Memory B cell (primary cell): ENCODE data around the gene PTGDR2.
"Not testable (repeated sequence)": the region's sequence is repeated elsewhere in the genome, so short reads cannot be mapped to it uniquely, and the experiment has no call there.

Experiments used
- ATAC-seq: fragments of 150-1000 bp; cut with Tn5 transposase; 2 replicates; pipeline ENCODE4 v1.10.0; 2021; ENCODE audit warnings: low read depth, mild to moderate bottlenecking, moderate library complexity
- DNase-seq, 2 donors: peaks; one replicate each; pipeline ENCODE4 v3.0.0; 2022; ENCODE audit warnings: low spot score in 2 of 2
- H3K27ac Mint-ChIP-seq: one replicate; pipeline ENCODE4 v1.8.0; 2022; ENCODE audit warnings: mild to moderate bottlenecking, moderate library complexity, mixed read lengths
- H3K27me3 Mint-ChIP-seq: one replicate; pipeline ENCODE4 v1.8.0; 2022; ENCODE audit warnings: mixed read lengths
- H3K36me3 Mint-ChIP-seq: one replicate; pipeline ENCODE4 v1.8.0; 2022; ENCODE audit warnings: mild to moderate bottlenecking, mixed read lengths
- H3K4me1 Mint-ChIP-seq: one replicate; pipeline ENCODE4 v1.8.0; 2022; ENCODE audit warnings: mixed read lengths
- H3K4me3 Mint-ChIP-seq: one replicate; pipeline ENCODE4 v1.8.0; 2022; ENCODE audit warnings: mild to moderate bottlenecking, moderate library complexity, mixed read lengths
- H3K9me3 Mint-ChIP-seq: one replicate; pipeline ENCODE4 v1.8.0; 2022; ENCODE audit warnings: mixed read lengths

Gene PTGDR2

DNA sequence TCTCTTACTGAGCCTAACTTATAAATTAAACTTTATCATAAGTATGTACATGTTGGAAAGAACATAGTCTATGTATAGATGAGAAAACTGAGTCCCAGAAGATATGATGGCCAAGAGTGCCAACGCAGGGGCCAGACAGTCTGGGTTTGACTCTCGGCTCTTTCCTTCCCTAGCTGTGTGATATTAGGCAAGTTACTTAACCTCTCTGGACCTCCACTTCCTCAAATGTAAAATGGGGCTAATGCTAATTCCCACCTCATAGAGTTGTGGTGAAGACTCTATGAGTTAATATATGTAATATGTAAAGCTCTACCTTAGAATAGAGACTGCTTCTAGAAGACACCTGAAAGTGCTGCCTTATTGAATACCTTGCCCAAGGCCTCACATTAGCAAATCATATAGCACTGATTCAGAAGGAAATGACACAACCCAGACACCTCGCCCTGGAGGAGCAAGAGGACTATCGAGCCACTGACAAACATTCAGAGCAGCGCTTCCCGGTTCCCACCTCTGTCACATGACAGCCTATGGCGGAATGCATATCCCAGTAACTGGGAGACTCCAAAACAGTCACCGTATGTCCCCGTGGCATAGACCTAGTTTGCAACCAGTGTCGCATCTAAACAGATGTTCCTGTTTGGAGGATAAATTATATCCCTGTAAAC is 25.1 kb downstream of the PTGDR2 start:
- ATAC-seq (peak; percentile 58), DNase-seq (no peak)
- H3K27ac Mint-ChIP-seq, result no peak overlapping the region
- peaks cover 4% of the 10 kb centered on the region for H3K27me3 Mint-ChIP-seq
- no peaks in the 10 kb centered on the region for H3K9me3 Mint-ChIP-seq
- peaks cover 4% of the 10 kb centered on the region for H3K4me1 Mint-ChIP-seq
- peak overlapping the region; percentile 69 for H3K4me3 Mint-ChIP-seq
- H3K36me3 Mint-ChIP-seq, result no peaks in the 10 kb centered on the region

DNA sequence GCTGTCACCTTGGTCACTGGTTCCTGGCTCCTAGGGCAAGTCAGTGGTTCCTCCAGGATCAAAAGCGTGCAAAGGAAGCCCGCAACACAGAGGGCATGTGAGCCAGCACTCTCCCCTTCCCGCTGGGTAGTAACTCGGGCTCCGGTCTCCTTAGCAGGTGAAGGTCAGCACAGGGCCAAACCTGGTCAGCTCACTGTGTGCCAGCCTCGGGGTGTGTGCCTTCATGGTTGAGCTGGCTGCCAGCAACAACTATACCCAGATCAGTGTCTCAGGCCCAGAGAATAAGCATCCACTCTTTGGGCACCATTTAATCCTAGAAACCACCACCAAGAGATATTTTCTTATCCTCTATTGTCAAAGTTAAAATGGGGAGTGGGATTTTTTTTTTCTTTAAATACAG is 30.0 kb downstream of the PTGDR2 start:
- ATAC-seq (no peak), DNase-seq (no peak)
- Mint-ChIP-seq H3K27me3 (peaks cover 7% of the 10 kb centered on the region), H3K4me1 (no peaks in the 10 kb centered on the region), H3K9me3 (no peaks in the 10 kb centered on the region), H3K36me3 (no peaks in the 10 kb centered on the region), H3K4me3 (no peak overlapping the region), H3K27ac (no peak overlapping the region)

DNA sequence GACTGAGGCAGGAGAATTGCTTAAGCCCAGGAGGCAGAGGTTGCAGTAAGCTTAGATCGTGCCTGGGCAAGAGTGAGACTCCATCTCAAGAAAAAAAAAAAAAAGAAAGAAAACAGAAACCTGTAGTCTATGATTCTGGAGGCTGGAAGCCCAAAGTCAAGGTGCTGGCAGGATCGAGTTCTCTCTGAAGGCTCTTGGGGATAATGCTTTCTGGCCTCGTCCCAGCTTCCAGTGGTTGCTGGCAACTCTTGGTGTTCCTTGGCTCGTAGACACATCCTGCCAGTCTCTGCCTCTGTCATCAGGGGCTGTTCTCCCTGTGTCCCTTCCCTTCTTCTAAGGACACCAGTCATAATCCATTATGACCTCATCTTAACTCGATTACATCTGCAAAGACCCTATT is 30.6 kb downstream of the PTGDR2 start:
- no peak for DNase-seq
- ATAC-seq, result no peak
- Mint-ChIP-seq H3K4me1 (no peaks in the 10 kb centered on the region), H3K4me3 (no peak overlapping the region), H3K27ac (no peak overlapping the region), H3K27me3 (peaks cover 7% of the 10 kb centered on the region), H3K36me3 (no peaks in the 10 kb centered on the region), H3K9me3 (no peaks in the 10 kb centered on the region)

DNA sequence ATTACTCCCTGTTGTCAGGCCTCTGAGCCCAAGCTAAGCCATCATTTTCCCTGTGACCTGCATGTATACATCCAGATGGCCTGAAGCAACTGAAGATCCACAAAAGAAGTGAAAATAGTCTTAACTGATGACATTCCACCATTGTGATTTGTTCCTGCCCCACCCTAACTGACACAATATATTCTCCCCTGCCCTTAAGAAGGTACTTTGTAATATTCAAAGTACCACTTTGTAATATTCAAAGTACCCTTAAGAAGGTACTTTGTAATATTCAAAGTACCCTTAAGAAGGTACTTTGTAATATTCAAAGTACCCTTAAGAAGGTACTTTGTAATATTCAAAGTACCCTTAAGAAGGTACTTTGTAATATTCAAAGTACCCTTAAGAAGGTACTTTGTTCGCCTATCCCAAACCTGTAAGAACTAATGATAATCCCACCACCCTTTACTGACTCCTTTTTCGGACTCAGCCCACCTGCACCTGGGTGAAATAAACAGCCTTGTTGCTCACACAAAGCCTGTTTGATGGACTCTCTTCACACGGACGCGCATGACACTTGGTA is 31.9 kb downstream of the PTGDR2 start:
- H3K27me3 Mint-ChIP-seq, H3K4me3 Mint-ChIP-seq, H3K9me3 Mint-ChIP-seq, H3K4me1 Mint-ChIP-seq, H3K27ac Mint-ChIP-seq, ATAC-seq, DNase-seq, H3K36me3 Mint-ChIP-seq: not testable (repeated sequence)

DNA sequence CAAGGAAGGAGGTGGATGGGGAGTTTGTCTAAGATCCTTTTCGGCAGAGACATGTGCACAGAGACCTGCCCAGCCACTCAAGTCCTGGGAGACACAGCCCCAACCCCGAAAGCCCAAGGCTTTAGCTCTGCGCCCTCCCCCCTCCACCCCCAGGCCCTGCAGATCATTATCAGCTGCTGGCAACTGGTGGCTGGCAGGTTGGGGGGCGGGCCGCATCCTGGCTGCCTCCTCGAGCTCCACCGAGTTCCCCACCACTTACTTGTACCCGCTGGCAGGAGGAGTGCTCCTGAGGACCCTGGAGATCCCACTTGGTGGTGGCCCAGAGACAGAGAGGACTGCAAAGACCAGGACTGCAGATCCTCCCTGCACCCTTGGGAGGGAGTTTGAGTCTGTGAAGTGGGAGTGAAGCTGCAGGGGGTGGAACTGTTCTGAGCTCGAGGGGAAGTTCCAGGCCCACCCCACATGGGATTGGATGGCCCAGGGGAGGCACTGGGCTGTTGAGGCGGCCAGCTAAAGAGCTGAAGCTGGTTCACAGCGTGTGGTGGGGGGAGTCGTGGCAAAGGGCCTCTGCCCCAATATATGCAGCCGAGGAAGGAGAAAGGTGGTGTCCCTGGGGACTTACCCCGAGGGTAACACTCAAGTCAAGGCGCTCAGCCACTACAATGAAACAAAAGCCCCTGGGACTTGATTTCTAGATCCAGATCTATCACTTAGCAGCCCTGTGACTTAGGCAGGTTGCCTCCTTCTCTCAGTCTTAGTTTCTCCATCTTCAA is 33.7 kb downstream of the PTGDR2 start:
- no peak overlapping the region for H3K27ac Mint-ChIP-seq
- DNase-seq (no peak), ATAC-seq (no peak)
- no peaks in the 10 kb centered on the region for H3K4me1 Mint-ChIP-seq
- H3K36me3 Mint-ChIP-seq, result no peaks in the 10 kb centered on the region
- H3K9me3 Mint-ChIP-seq, result no peaks in the 10 kb centered on the region
- no peak overlapping the region for H3K4me3 Mint-ChIP-seq
- H3K27me3 Mint-ChIP-seq, result peaks cover 8% of the 10 kb centered on the region

DNA sequence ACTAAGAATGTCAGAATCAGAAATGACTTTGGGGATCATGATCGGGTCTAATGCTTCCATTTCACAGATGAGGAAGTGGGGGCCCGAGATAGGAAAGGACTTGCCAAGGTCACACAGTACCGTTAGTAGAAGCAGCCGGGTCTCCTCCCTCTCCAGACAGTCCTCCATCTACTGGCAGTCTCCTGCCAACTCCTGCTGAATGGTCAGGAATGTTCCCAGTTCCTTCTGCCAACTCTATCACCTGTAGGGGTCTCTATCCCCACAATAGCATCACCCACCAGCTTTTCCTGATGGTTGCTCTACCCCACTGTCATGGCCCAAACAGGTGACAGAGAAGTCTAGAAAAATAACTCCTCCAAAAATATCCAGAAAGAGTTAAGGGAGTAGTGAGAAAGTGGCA is 37.7 kb downstream of the PTGDR2 start:
- no peak for ATAC-seq
- peaks cover 7% of the 10 kb centered on the region for H3K9me3 Mint-ChIP-seq
- no peak for DNase-seq
- no peak overlapping the region for H3K27ac Mint-ChIP-seq
- H3K4me3 Mint-ChIP-seq, result no peak overlapping the region
- H3K4me1 Mint-ChIP-seq, result peaks cover 3% of the 10 kb centered on the region
- H3K27me3 Mint-ChIP-seq, result peaks cover 7% of the 10 kb centered on the region
- H3K36me3 Mint-ChIP-seq, result no peaks in the 10 kb centered on the region

DNA sequence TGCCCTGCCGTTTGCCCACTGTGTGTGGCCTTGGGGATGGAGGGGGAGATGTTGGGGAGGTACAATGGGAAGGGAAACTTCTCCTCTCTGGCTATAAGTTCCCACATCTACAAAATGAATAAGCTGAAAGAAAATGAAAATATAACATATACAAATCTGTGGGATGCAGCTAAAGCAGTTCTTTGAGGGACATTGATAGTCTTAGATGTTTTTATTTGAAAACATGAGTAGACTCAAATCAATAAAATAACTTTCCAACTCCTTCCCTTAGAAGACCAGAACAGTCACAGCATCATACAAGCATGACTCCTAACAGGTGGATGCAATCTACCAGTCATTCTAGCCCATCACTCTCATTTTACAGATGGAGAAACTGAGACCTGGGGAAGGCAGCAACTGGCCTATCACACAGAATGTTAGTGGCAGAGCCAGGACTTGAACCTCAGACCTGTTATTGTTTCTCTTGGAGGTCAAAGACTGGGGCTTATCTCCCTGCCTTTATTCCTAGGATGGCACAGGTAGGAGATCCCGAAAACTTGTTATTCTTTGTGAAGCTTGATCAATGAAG is 39.1 kb downstream of the PTGDR2 start:
- ATAC-seq (no peak), DNase-seq (no peak)
- no peaks in the 10 kb centered on the region for H3K36me3 Mint-ChIP-seq
- no peak overlapping the region for H3K27ac Mint-ChIP-seq
- H3K4me1 Mint-ChIP-seq, result peaks cover 3% of the 10 kb centered on the region
- peaks cover 8% of the 10 kb centered on the region for H3K27me3 Mint-ChIP-seq
- H3K4me3 Mint-ChIP-seq, result no peak overlapping the region
- H3K9me3 Mint-ChIP-seq, result peaks cover 11% of the 10 kb centered on the region

DNA sequence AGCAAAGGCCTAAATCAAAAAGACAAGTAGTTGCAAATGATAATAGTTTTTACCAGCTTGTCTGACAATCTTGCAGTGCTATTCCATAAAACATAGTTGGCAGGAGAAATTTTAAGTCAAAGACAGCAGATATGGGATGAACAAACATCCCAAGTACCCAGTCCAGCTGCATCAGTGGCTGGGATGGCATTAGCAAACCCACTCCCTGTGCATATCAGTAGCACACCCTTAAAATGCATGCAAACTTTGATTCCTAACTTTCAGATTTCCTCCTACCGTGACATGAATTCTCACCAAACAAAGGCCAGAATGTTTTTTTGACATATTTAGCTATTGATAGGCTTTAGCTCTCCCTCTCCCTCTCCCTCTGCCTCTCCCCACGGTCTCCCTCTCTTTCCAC is 41.6 kb downstream of the PTGDR2 start:
- Mint-ChIP-seq H3K36me3 (no peaks in the 10 kb centered on the region), H3K4me1 (peaks cover 3% of the 10 kb centered on the region), H3K9me3 (peaks cover 11% of the 10 kb centered on the region), H3K4me3 (no peak overlapping the region), H3K27ac (no peak overlapping the region), H3K27me3 (peaks cover 19% of the 10 kb centered on the region)
- ATAC-seq, result no peak
- no peak for DNase-seq

DNA sequence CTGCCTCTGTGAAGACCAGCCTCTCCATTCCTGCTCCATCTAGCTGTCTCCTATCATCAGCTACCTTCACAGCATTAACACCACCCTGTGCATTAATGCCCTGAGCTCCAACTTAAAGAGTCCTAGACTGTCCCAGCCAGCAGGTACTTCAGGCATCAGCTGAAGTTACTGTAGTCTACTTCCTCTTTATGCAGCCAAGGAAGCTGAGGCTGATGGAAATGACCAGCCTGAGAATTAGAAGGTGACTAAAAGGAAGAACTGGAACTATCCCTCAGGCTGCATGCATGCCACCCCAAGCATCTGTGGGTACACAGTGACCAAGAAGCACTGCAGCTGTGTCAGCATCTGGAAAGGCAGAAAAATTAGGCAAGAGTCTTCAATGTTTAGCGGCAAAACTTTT is 42.4 kb downstream of the PTGDR2 start:
- ATAC-seq (no peak), DNase-seq (no peak)
- H3K9me3 Mint-ChIP-seq, result peaks cover 11% of the 10 kb centered on the region
- no peaks in the 10 kb centered on the region for H3K36me3 Mint-ChIP-seq
- H3K27ac Mint-ChIP-seq, result no peak overlapping the region
- no peak overlapping the region for H3K4me3 Mint-ChIP-seq
- H3K27me3 Mint-ChIP-seq, result peaks cover 18% of the 10 kb centered on the region
- H3K4me1 Mint-ChIP-seq, result peaks cover 3% of the 10 kb centered on the region

DNA sequence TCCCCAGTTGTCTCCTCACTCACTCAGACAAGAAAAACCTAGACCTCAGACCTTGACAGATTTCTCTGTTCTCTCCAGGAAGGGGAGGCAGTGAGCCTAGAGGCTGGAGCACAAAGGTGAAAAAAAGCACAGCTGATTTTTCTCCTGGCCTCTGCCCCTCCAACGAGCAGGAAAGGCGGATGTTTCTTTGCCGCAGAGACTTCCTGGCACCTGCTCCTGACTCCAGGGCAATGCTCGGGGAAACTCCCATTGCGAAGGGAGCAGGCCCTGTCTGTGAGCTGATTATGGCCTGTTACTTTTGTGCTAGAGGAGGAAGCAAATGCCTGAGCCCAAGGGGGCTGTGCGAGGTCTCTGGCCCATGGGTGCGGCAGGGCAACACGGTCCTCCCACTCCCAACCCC is 45.2 kb downstream of the PTGDR2 start:
- Mint-ChIP-seq H3K4me1 (peaks cover 3% of the 10 kb centered on the region), H3K27ac (no peak overlapping the region), H3K27me3 (peaks cover 24% of the 10 kb centered on the region), H3K9me3 (peaks cover 9% of the 10 kb centered on the region), H3K36me3 (no peaks in the 10 kb centered on the region), H3K4me3 (no peak overlapping the region)
- DNase-seq, result no peak
- no peak for ATAC-seq

DNA sequence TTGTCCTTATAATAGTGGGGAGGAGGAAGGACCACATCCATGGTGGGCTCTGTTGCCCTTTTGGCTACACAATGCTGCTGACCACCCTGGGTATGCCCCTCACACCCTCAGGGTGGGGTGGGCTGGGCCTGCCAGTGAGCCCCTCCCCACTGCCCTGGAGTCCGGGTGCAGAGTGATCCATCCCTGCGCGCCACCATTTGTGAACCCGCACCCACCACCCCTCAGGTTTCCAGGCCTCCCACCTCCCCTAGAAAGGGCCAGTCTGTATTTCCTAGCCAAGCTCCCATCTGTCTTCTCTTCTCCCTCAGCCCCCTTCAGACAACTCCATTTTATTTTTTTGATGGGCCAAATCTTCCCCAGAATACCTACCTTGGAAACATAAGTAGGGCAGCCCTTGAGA is 45.6 kb downstream of the PTGDR2 start:
- Mint-ChIP-seq H3K4me3 (no peak overlapping the region), H3K4me1 (peaks cover 3% of the 10 kb centered on the region), H3K36me3 (no peaks in the 10 kb centered on the region), H3K27me3 (peaks cover 25% of the 10 kb centered on the region), H3K27ac (no peak overlapping the region), H3K9me3 (peaks cover 9% of the 10 kb centered on the region)
- ATAC-seq, result no peak
- no peak for DNase-seq

DNA sequence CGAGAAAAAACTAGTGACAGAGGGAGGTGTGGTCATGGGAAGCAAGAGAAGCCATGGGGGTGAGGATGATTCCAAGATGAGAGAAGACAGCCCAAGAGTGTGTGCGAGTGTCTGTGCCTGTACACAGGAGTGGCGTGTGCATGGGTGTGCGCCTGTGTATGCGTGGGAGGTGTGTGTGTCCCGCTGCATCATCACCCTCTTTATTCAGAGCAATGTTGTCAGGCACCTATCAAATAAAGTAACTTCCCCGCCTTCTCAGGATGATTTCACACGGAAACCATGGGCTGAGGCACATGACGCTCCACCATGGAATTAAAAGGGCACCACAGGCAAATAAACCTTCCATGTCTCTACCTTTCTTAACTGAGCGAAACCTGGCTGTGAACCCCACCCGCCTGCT is 46.1 kb downstream of the PTGDR2 start:
- peaks cover 3% of the 10 kb centered on the region for H3K4me1 Mint-ChIP-seq
- no peak overlapping the region for H3K27ac Mint-ChIP-seq
- DNase-seq (no peak), ATAC-seq (no peak)
- peaks cover 9% of the 10 kb centered on the region for H3K9me3 Mint-ChIP-seq
- H3K4me3 Mint-ChIP-seq, result no peak overlapping the region
- H3K27me3 Mint-ChIP-seq, result peaks cover 25% of the 10 kb centered on the region
- H3K36me3 Mint-ChIP-seq, result no peaks in the 10 kb centered on the region

DNA sequence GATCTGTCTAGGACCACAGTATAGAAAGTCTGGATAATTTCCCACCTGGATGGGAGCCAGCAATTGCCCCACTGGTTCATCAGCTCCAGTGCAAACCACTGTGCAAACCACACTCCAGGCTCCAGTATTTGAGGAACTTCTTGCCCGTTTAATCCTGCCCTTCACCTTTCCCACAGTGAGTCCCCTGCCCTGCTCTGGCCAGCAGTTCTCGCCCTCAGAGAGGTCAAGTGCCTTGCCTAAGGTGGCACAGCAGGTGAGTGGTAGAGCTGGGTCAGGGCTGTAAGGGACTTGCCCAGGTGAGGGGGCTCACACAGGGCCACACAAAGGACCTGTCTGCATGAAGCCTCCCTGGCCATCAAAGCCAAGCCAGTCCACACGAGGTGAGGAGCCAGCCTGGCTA is 46.5 kb downstream of the PTGDR2 start:
- no peak for ATAC-seq
- Mint-ChIP-seq H3K27me3 (peaks cover 25% of the 10 kb centered on the region), H3K4me1 (peaks cover 3% of the 10 kb centered on the region), H3K36me3 (no peaks in the 10 kb centered on the region), H3K4me3 (no peak overlapping the region), H3K27ac (no peak overlapping the region), H3K9me3 (peaks cover 9% of the 10 kb centered on the region)
- no peak for DNase-seq

DNA sequence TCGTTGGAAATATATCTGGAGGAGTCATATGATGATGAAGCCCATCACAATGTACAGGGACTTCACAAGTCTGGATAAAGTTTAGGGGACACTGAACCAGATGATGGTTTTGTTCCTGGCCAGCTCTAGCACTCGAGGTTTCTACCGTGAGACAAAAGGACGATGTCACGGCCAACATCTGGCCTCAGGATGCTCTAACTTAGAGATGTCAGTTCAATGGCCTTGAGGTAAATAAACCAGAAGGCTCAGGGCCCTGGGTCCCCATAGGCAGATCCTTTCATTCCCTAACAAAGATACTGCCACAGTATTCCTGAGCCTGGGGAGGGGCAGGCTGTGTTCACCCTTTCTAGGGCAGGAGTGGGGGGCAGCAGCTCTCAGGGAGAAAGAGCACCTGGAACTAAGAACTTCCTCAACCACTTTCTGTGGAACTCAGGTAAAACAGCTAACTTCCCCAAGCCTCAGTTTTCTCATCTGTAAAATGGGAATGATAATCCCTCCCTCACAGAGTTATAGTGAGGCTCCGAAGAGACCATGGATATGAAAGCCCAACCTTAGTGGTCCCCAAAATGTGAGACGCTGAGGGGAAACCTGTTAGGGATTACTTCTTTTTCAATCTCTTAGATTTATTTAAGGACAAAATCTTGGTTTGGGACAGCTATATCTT is 52.3 kb downstream of the PTGDR2 start:
- H3K27ac Mint-ChIP-seq, result no peak overlapping the region
- no peaks in the 10 kb centered on the region for H3K4me1 Mint-ChIP-seq
- H3K9me3 Mint-ChIP-seq, result no peaks in the 10 kb centered on the region
- no peak overlapping the region for H3K4me3 Mint-ChIP-seq
- no peaks in the 10 kb centered on the region for H3K36me3 Mint-ChIP-seq
- ATAC-seq, result no peak
- H3K27me3 Mint-ChIP-seq, result peaks cover 20% of the 10 kb centered on the region
- DNase-seq, result no peak
